GM21576 (cell line): ENCODE data around the gene ZBTB16.
"Not testable (repeated sequence)": the region's sequence is repeated elsewhere in the genome, so short reads cannot be mapped to it uniquely, and the experiment has no call there.

Experiments used
- ATAC-seq: cut with Tn5 transposase; IDR thresholded peaks from one replicate; pipeline ENCODE4 v1.9.1; 2021; ENCODE audit warnings: mild to moderate bottlenecking, moderate library complexity; ENCODE audit not compliant: unreplicated experiment

The ZBTB16 gene

DNA sequence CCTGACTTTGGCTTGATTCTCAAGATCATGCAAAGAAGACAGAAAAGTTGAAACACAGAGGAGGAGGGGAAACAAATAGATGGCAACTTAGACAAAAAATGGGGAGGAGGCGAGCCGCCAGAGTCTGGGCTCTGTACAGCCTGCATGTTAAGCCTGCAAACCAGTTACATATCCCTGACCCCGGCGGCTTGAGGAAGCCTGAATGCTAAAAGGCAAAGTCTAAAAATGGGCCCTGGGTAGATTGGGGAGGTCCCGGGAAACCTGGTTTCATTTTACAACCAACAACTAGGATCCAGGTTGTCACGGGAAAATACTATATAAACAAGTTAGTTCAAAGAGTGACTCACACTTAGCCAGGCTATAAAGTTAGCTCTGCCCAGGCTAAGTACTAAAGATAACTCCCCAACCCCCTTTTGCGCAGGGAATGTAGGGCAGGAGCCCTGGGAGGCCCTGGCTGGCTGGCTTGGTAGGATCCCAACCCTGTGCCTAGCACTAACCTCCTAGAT, 18.8 kb upstream of the ZBTB16 start:
- ATAC-seq = no peak

DNA sequence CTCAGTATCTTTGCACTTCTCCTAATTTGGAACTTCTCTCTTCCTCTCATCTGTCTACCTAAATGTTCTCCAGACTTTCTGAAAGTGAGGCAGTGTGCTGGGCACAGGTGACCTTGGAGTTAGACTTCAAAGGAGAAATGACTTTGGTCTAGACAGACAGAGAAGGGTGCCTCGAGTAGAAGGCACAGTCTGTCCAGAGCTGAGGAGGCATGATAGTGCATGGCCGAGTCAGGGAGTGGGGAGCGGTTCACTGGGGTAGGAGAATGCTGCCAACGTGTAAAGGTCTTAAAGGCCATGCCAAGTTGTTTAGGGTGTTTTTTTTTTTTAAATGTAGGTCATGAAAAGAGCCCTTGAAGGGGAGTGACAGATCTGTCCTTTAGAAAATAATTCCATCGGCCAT, 17.3 kb upstream of the ZBTB16 start:
- no peak for ATAC-seq

DNA sequence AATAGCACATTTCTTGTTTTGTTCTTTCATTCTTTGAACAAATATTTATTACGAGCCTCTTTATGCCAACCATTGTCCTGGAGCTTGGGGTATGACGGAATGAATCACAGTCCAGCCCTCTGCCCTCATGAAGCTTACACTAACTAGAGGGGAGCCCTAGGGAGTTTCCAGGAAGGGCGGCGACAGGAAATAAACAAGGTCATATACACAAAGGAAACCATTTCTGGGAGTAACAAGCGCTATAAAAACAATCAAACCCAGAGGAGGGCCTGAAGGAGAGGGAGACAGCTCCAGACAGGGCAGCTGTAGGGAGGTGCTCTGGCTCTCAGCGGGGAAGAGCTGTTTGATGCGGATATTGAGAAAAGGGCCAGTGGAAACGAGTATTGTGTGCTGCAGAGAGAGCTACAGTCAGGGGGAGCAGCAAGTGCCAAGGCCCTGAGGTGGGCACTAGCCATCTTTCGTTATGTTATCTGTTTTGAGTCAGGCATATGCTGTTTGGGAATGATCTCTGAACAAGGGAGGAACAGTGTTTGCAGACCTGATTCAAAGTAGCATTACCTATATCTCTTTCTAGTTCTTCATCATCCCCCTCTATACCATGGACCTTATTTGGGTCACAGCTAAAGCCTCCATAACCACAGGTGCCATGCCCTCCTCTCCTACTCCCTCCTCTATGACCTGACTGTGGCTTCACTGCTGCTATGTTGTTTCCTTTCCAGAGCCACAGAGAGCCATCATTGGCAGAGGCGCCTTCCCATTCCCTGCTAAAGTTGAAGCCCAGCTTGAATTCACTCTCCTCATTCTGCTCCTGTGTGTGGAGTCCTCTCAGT, 15.3 kb upstream of the ZBTB16 start:
- no peak for ATAC-seq

DNA sequence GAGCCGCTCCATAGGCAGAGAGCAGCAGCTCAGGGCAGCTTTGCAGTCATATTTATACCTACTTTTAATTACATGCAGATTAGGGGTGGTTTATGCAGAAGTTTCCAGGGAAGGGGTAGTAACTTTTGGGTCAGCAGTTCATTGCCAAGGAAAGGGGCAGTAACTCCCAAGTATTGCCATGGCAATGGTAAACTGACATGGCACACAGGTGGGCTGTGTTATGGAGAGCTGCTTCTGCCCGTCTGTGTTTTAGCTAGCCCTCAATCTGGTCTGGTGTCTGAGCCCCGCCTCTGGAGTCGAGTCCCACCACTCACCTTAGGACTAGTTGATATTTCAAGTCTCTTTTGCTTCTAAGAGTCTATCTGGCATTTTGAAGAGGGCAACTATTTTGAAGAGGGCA, 12.2 kb upstream of the ZBTB16 start:
- no peak for ATAC-seq

DNA sequence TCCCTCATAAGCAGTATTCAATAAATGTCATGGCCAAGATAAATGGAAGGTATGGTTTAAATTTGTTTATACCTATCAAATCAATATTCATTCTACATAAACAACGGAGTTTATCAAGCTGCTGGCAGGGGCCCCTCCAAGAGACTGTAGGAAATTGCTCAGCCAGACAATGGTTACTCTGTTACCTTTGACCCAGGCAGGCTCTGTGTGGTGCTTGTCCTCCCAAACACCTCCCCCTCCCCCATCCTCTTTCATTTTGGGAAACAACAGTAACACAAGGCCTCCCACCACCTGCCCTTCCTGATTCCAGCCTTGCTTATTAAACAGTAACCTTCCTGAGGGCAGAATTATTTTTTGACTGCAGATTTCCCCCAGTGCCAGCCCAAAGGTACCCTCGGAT, 10.5 kb upstream of the ZBTB16 start:
- no peak for ATAC-seq

DNA sequence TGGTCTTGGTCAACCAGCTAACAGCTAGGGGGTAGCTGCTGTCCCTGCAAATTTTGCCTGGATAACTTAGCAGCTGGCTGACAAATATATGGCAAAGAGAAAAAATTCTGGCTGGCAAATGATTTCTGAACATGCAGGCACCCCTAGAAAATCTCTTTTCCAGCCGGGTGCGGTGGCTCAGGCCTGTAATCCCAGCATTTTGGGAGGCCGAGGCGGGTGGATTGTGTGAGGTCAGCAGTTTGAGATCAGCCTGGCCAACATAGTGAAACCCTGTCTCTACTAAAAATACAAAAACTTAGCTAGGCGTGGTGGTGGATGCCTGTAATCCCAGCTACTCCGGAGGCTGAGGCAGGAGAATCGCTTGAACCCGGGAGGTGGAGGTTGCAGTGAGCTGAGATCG, 9.7 kb upstream of the ZBTB16 start:
- not testable (repeated sequence) for ATAC-seq

DNA sequence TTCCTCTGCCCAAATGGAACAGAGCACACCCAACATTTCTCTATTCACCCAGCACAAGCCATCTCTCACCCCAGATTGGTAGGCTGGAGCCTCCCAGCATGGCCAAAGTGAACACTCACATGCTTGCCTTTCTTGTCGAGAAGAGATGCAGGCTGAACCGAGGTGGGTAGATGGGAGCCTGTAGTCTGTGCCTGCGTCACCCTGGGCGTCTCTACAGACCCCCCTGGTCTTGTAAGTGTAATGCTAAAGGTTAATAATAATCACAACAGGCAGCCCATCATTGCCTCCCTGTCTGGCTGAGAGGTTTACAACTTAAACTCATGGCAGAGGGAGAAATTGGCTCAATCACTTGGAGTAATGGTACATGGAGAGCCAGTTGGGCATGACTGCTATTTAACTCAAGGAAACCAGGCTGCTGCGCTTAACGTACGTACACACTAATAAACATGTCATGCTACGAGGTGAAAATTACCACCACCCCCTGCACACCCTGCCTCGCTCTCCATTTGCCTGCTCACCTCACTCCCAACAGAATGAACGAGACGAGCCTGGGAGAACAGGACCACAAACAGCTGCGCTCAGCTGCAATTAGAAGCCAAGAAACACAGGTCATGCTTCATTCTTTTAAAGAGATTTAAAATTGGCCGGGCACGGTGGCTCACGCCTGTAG, 9.1 kb upstream of the ZBTB16 start:
- ATAC-seq = no peak

DNA sequence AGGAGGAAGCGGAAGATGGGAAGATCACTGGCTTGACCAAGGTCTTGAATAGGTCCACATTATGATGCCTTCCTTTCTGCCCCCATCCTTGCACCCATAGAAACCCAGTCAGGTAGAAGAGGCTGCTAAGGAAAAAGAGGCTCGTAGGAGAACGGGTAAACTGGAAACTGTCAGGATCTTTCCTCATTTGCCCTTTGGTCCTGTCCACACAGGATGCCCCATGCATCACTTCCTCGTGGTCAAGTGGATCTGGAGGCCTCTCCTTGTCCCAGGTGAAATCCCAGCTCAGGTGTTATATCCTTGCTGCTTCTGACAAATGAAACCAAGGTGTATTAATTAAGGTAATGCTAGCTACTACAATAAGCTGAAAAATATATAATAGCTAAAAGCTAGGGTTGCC, 8.0 kb upstream of the ZBTB16 start:
- no peak for ATAC-seq

DNA sequence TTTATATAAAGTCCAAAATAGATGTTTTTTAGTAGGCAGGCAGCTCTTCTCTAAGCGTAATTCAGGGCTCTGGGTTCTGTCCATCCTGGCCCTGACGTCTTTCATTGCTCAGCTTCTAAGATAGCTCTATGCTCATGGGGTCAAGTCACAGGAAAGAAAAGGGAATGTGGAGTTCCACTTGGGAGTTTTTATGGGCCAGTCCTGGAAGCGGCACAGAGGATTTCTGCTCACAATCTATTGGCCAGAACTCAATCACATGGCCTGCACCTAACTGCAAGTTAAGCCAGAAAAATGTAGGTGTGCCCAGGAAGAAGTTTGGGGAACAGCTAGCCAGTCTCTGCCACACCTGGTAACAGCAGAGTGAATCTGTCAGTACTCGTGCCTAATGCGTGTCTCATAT, 7.4 kb upstream of the ZBTB16 start:
- no peak for ATAC-seq

DNA sequence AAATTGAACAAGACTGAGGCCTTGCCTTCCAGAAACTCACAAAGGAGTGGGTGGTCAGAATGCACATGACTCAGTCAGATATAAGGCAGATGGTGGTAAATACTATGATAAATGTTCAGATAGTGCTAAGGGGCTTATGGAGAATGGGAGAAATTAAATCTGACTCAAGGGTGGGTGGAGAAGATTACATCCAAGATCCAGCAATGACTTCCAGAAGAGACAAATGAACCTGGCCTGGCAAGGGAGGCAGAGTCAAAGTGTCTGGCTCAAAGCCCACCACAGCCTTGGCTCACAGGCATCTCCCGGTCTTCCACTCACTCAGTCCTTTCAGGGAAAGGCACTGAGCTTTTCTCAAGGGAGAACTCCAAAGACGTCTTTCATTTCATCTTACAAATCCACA, 6.1 kb upstream of the ZBTB16 start:
- ATAC-seq = no peak

DNA sequence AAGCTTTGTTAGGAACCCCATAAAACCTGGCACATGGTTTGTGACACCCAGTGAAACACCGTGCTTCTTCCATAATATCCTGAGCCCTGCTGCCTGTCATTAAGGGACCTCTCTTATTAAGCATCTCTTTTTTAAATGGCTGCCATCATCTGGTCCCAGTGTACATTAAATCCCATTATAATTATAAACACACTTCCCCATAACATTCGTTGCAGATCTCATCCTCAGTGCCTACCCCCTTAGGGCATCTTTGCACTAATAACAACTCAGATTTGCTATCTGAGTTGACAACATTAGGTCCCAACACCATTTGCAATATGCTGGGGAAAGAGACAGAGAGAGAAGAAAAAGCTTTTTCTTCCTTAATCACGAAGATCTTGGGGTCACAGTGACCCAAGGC, 4.7 kb upstream of the ZBTB16 start:
- no peak for ATAC-seq

DNA sequence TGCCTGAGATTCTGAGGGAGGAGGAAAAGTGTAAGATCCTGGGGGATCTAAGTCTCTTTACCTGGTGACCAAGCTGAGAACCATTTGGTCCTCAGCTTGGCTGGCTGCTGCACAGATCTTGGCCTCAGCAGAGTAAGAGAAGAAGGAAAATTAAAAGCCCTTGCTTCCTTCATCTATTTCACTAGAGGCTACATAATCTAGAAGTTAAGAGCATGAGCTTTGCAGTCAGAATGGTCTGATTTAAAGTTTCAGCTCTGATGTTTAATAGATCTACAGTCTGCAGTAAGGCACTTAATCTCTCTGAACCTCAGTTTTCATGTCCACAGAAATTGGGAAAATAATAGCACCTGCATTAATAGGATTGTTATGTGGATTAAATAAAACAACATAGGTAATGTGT, 3.1 kb upstream of the ZBTB16 start:
- ATAC-seq = no peak

DNA sequence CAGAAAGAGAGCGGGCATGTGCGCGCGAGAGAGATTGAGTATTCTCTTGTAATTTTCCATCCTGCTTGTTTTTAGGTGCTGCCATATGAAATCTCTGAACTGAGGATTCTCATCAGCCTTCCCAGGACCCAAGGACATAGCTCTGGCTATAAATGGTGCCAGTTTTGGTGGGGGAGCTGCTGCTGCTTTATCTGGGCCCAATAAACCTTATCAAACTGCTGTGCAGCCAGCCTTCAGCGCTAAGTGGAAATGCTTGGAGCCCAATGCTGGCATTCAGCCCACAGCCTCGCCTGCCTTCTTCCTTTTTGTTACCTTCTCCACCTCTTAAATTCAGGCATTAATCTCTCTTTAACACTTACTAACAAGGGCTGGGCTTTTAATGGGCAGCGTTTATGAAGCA, 2.4 kb upstream of the ZBTB16 start:
- ATAC-seq = no peak

DNA sequence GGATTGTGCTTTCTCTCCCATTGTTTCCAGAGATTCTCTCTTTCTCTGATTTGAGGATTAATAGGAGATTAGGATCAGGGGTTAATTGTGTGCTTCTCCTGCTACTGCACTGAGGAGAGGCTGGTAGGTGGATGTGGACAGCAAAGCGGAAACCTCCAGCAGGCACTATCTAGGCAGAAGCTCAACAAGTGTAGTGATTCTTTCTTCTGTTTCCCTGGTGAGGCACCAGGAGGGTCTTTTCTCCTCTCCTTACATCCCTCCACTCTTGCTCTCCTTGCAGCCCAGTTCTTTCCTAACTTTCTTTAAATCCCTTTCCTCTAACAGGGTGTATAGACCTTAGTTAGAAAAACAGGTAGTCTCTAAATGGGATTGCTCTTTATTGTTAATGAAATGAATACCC, 1.9 kb upstream of the ZBTB16 start:
- no peak for ATAC-seq

DNA sequence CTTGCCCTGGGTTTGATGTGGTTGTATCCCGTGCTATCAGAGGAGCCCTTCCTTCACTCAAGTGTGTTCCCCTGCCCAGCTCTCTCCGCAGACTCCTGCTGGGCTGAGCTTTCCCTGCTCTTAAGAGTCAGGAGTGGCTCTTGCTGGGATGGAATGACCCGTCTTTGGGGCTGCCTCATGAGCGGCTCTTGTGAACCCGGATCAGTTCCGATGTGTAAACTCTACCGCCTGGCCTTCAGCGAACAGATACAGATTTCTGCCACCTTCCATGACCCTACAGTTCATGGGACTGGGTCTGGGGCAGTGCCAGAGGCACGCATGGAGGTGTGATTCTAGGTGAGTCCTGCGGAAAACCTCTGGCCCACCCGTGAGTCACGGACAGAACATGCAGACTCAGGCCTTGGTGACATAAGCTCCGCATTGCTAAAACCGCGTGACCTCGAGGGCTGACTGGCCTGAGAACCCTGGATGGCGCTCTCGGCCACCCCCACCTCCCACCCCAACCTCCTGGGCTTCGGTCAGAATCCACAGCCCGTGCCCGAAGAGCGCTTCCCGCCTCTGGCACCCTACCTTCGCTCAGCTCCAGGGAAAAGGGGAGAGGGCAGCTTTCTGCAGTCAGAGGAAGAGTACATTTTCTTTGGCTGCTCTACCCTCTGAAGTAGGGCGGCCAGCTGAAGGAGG, 1.3 kb upstream of the ZBTB16 start:
- no peak for ATAC-seq

DNA sequence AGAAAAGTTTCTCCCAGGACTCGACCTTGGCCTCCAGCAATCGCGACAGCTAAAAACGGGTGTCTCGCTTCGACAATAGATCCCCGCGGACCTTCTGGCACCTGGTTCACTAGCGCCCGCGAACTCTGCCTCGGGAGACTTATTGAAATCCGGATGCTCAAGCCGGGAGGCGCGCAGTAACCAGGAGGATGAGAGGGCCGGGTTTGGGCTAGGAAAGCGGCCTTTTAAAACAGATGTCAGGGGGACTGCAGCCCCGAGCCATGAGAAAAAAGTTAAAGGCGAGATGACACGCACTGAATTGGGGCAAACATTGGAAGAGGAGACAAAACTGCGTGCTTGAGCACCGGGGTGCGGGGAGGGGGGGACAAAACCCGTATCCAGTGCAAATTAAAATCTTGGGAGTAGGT, 637 bp upstream of the ZBTB16 start:
- no peak for ATAC-seq

DNA sequence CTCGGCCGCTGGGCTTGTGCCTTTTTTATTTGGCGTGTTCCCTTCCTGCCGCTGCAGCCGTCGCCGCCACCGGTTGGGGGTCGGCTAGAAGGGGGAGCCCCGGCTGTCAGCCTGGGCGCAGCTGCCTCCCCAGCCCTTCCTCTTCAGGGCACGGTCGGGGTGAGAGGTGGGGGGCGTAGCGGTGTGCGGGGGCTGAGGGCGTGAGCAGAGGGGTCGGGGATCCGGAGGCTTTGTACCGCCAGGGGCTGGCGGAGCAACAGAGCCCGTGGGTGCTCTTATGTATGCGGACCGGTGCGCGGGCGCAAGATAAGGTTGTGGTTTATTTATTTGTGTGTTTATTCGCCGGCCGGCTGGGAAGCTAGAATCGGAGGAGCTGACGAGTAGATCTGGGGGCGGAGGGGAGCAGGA, 477 bp downstream of the ZBTB16 start:
- no peak for ATAC-seq

DNA sequence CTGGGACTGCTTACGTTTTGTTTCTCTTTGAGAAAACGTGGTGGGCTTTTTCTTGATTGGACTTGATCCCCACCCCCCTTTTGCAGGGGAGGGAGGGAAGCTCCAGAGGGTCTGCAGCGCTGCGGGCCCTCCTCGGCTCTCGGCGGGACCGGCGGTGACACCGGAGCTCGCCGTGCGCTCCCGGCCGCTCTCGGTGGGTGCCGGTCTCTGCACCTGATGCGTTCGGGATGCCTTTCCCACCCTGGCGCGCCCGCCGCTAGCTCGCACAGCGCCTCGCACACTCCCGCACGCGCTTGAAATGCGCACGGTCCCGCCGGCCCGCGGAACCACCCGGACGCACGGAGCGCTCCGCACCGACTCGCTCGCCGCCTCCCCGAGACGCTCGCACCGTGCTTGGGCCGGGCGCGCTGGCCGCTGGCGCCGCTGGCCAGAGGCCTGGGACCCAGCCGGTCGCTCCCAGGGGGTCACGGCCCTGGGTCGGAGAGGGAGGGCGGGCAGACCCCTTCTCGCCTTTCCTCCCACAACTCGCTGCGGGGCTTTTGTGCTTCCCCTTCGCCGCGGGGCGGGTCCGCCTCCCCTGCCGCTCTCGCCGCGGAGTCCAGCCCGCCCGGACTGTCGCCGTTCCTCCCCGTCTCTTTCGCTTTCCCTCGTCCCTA, 1.0 kb downstream of the ZBTB16 start:
- ATAC-seq = no peak

DNA sequence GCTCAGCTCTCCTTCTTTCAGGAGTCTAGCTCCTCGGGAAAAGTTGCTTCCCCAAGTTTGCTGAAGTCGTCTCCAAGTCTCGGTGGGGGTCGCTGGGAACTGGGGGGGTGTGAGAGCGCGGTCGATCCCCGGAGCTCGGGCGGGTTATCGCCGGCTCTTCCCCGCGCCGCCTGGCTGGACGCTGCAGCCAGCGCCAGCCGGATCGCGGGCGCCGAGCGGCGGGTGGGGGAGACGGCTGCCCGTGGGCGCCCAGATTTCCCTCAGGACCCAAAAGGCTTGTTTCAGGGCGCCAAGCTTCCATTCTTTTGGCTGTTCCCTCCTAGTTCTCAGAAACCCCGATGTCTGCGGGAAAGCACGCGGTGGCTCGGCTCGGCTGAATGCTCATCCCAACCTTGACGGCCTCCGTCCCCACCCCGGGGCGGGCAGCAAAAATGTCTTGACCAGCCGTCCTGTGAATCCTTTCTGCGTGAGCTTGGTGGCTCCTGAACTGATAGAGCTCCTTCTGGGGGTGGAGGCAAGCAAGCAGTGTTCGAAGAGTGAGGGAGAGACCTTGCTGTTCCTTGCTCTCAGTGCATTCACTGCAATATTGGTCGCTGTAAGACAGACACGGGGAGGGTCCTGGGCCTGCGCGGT, 1.7 kb downstream of the ZBTB16 start:
- ATAC-seq = no peak

DNA sequence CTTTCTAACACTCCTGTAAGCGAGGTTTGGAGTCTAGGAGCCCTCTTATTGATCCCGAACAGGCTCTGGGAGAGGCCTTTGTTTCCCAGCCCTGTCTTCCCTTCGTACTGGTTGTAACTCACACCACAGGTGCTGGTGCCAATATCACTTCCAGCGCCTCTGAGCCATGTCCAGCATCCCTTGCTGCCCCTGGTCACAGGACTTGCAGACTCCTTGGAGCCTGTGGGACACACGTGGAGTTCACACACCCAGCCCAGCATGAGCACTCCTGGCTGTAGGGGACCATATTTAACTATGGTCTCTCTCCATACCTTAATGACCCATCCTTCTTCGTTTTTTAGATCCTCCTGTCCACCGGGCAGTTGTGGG, 2.2 kb downstream of the ZBTB16 start:
- no peak for ATAC-seq

DNA sequence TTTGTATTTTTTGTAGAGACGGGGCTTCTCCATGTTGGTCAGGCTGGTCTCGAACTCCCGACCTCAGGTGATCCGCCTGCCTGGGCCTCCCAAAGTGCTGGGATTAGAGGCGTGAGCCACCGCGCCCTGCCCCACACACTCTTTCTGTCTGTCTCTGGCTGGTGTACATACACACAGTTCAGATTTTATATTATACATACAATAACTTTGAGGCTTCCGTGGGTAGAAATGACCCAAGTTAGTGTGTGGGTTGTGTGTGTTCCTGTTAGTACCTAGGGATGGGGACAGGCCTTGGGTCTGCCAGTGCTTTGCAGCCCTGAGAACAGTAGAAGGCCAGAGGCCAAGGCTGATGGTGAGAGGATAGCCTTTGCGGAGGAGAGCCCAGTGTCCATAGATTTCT, 2.8 kb downstream of the ZBTB16 start:
- ATAC-seq = no peak
